CD4-positive, alpha-beta T cell treated with Interleukin-15 for 1 hour (primary cell): Measurements from ENCODE around the gene NT5DC3.

Experiments used
- DNase-seq: peaks from one replicate; pipeline ENCODE4 v3.0.0-alpha.2; 2020

Gene NT5DC3

DNA sequence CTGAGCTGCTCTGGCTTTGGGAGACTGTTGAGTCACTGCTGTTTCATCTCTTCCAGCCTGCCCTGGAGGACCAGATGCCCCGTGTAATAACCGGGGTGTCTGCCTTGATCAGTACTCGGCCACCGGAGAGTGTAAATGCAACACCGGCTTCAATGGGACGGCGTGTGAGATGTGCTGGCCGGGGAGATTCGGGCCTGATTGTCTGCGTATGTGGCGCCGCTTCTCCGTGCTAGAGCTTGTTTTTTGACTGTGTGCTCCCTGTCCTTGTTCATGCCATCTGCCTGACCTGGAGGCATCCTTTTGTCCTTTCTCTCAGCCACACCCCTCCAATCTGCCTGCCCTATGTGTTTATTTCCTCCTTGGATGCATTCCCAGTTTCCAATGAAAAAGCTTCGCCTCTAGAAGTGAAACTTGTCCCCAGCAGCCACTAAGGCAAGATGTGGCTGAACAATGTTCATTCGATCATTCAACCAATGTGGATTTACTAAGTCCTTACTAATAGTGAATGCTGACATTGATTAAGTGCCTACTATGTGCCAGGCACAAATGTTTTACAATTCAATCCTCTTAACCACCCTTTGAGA is 98.6 kb downstream of the NT5DC3 start:
- no peak for DNase-seq

GRCh38 chr12:103737881-103738280 is 103.2 kb downstream of the NT5DC3 start:
- DNase-seq, result no peak

DNA sequence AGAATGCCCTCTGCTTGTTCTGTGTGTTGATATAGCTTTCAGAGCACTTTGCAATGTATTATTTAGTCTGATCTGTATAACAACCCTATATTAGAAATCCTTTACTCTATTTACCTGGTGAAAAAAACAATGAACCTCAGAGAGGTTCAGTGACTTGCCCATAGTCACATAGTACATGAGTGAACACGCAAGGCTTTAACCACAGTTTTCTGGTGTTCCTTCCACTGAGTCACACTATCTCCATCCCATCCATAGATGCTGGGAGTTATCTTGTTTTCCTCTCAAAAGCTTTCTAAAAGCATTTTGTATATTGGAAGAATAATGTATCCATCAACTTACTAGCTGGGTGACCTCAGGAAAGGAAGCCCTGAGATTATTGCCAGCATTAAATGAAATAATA is 104.5 kb downstream of the NT5DC3 start:
- DNase-seq, result no peak

DNA sequence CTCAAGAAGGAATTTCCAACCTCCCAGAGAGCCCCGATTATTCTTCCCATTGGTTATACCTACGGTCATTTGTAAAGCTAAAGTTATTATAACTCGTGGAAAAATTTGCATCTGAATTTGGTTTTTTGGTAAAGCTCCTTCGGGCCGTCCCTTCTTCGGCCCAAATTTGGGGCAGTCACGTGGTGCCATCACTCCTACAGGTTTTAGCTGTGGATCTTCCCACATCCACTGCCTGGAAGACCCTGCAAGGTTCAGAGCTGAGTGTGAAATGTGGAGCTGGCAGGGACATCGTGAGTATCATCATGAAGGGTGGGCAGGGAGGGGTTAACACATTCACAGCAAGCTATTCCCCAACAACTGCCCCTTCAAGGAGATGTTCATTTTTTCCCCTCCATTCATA is 105.7 kb downstream of the NT5DC3 start:
- no peak for DNase-seq

DNA sequence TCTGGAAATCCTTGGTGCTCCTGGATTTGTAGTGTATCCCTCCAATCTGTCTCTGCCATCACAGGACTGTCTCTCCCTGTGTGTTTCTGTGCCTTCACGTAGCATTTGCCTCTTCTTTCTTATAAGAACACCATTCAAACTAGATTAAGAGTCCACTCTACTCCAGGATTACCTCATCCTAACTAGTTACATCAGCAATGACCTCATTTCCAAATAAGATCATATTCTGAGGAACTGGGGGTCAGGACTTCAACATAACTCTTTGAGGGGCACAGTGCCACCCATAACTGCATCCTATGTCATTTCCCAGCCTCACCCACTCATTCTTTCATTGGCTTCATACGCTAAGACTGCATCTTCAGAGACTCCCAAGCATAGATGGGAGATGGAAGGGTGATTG is 106.2 kb downstream of the NT5DC3 start:
- no peak for DNase-seq

- DNase-seq, result no peak
Observed at GRCh38 chr12:103731539-103731938, 109.5 kb downstream of the NT5DC3 start.

DNA sequence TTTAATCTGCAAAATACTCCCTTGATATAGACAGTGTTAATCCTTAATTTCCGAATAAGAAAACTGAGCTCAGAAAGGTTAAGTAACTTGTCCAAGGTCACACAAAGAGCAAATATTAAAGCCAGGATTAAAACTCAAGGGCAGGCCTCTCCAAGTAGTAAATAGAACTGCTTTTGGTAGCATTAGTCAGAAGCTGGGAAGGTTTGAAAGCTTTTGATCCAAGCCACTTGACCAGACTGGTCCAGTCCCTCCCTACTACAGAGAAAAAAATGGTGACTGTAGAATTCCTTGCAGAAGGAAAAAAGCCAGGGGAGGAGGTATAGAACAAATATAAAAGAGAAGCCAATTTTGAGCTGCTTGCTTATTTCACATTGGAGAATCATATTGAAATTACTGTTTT is 111.5 kb downstream of the NT5DC3 start:
- no peak for DNase-seq

DNA sequence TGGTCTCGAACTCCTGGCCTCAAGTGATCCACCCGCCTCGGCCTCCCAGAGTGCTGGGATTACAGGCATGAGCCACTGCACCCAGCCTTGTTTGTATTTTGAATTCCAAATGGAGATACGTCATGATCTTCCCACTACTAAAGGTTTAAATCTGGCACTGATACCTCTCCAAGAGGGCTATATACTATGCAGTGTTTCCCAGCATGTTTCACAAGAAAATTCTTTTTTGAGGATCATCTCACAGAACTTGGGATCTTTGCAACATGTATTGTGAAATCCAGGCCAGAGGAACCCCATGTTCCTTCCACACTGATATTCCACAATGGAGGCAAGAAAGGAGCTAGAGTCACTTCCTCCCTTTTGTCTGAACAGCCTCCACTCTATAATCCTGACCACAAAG is 112.7 kb downstream of the NT5DC3 start:
- no peak for DNase-seq

GRCh38 chr12:103727638-103728037 is 113.4 kb downstream of the NT5DC3 start:
- DNase-seq, result no peak

- DNase-seq, result no peak
Observed at GRCh38 chr12:103725398-103725797, 115.6 kb downstream of the NT5DC3 start.
